Activated T-helper 1 cell treated with anti-CD3 and anti-CD28 coated beads, Interleukin-2, amount 50 U/mL, for 16 hours (primary cell): ENCODE results near the gene TMEM125.
A peak's percentile ranks its signal among the peaks of the same experiment; 100 is the strongest.

Experiments used
- DNase-seq, 2 donors: peaks; one replicate each; pipeline ENCODE4 v3.0.0-alpha.2; 2020; ENCODE audit warnings: low read depth in 1 of 2, low spot score in 1 of 2

The TMEM125 gene

GRCh38 chr1:43273708-43274107, 3.9 kb downstream of the TMEM125 start:
- no peak for DNase-seq

- peak in 1 of 2 donors; percentile 4 for DNase-seq
Measured at GRCh38 chr1:43274125-43274803, 4.5 kb downstream of the TMEM125 start.

GRCh38 chr1:43274804-43275180, 5.0 kb downstream of the TMEM125 start:
- no peak for DNase-seq

GRCh38 chr1:43275826-43276620, 6.2 kb downstream of the TMEM125 start:
- DNase-seq: no peak

- DNase-seq: no peak
Measured at GRCh38 chr1:43276673-43277072, 6.9 kb downstream of the TMEM125 start.

- DNase-seq: no peak
Measured at GRCh38 chr1:43277116-43277876, 7.5 kb downstream of the TMEM125 start.

- DNase-seq: no peak
Measured at GRCh38 chr1:43279161-43279560, 9.4 kb downstream of the TMEM125 start.

GRCh38 chr1:43279666-43280065, 9.9 kb downstream of the TMEM125 start:
- DNase-seq: no peak

- DNase-seq: no peak
Measured at GRCh38 chr1:43280692-43281091, 10.9 kb downstream of the TMEM125 start.

- no peak for DNase-seq
Measured at GRCh38 chr1:43282220-43283195, 12.7 kb downstream of the TMEM125 start.

GRCh38 chr1:43284065-43284464, 14.3 kb downstream of the TMEM125 start:
- DNase-seq: no peak

GRCh38 chr1:43284546-43285110, 14.8 kb downstream of the TMEM125 start:
- no peak for DNase-seq

- DNase-seq: no peak
Measured at GRCh38 chr1:43285269-43285990, 15.6 kb downstream of the TMEM125 start, which contains the start of gene C1orf210. C1orf210 (minus strand) TSS chr1:43285581; CDS start chr1:43283270, 2,311 bp downstream.

- no peak for DNase-seq
Measured at GRCh38 chr1:43286115-43286514, 16.3 kb downstream of the TMEM125 start.

- DNase-seq: no peak
Measured at GRCh38 chr1:43286533-43286932, 16.8 kb downstream of the TMEM125 start.

- no peak for DNase-seq
Measured at GRCh38 chr1:43288058-43288784, 18.4 kb downstream of the TMEM125 start.

- DNase-seq: no peak
Measured at GRCh38 chr1:43288785-43289706, 19.3 kb downstream of the TMEM125 start.

GRCh38 chr1:43292216-43292615, 22.4 kb downstream of the TMEM125 start:
- DNase-seq: no peak
